GM19025 (cell line): ENCODE data around the gene EAPP.
"Not testable (repeated sequence)": the region's sequence is repeated elsewhere in the genome, so short reads cannot be mapped to it uniquely, and the experiment has no call there.

Source experiments
- ATAC-seq: cut with Tn5 transposase; IDR thresholded peaks from one replicate; pipeline ENCODE4 v1.9.1; 2021; ENCODE audit warnings: mild to moderate bottlenecking, low read depth, moderate library complexity; ENCODE audit not compliant: unreplicated experiment

The EAPP gene, protein sequence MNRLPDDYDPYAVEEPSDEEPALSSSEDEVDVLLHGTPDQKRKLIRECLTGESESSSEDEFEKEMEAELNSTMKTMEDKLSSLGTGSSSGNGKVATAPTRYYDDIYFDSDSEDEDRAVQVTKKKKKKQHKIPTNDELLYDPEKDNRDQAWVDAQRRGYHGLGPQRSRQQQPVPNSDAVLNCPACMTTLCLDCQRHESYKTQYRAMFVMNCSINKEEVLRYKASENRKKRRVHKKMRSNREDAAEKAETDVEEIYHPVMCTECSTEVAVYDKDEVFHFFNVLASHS

DNA sequence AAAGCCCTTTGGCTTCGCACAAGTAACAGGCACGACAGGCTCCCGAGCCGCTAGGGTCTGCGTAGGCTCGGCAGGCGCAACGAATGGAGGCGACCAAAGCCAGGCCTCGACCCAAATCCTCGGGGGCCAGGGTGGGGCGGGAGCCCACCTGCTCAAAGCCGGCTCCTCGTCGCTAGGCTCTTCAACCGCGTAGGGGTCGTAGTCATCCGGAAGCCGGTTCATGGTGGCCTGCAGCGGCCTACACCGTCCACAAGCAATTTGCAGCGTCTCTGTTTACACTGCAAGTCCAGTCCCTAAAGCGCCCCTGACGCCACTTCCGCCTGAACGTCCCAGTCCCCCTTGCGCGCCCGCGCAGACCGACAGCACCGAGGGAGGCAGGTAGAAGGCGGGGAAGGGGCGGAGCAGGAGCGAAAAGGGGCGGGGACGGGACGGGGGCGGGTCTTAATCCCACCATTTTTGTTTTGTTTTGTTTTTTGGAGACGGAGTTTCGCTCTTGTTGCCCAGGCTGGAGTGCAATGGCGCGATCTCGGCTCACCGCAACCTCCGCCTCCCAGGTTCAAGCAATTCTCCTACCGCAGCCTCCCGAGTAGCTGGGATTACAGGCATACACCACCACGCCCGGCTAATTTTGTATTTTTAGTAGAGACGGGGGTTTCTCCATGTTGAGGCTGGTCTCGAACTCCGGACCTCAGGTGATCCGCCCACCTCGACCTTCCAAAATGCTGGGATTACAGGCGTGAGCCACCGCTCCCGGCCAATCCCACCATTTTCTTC is at the start of gene EAPP:
Gene EAPP, minus strand, starts transcription at position 295 of the 774 bp plus-strand sequence. Its CDS starts 73 bp downstream, at position 222.
- peak; percentile 100 for ATAC-seq

DNA sequence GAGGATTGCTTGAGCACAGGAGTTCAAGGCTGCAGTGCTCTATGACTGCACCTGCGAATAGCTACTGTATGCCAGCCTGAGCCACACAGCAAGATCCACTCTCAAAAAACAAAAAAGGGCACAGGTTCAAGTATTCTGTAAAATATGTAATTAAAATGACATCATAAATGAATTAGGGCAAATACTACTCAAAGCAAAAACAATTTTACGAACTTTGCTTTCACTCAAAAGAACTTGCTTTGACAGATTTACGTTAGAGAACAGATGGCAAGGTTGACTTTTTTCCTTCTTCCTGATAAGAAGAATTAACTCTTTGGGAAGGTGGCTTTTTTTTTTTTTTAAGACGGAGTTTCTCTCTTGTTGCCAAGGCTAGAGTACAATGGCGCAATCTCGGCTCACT is 44.0 kb upstream of the EAPP start:
- no peak for ATAC-seq

DNA sequence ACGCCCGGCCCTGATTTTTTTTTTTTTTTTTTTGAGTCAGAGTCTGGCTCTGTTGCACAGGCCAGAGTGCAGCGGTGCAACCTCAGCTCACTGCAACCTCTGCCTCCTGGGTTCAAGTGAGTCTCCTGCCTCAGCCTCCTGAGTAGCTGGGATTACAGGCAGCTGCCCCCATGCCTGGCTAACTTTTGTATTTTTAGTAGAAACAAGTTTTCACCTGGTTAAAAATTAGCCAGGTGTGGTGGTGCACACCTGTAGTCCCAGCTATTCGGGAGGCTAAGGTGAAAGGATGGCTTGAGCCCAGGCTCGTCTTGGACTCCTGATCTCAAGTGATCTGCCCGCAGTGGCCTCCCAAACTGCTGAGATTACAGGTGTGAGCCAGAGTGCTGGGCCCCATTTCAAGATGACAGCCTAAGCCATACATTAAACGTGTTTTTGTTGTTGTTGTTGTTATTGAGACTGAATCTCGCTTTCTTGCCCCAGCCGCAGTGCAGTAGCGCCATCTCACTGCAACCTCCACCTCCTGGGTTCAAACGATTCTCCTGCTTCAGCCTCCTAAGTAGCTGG is 42.7 kb upstream of the EAPP start:
- ATAC-seq = no peak

DNA sequence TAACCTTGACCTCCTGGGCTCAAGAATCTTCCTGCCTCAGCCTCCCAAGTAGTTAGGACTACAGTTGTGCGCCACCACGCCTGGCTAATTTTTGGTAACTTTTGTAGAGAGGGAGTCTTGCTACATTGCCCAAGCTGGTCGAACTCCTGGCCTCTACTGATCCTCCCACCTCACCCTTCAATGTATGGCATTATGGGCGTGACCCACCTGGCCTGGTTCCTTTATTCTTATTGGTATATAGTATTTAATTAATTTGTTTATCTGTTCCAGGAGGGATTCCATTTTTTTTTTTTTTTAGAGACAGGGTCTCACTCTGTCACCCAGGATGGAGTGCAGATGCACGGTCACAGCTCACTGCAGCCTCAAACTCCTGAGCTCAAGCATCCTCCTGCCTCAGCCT is 40.9 kb upstream of the EAPP start:
- no peak for ATAC-seq

DNA sequence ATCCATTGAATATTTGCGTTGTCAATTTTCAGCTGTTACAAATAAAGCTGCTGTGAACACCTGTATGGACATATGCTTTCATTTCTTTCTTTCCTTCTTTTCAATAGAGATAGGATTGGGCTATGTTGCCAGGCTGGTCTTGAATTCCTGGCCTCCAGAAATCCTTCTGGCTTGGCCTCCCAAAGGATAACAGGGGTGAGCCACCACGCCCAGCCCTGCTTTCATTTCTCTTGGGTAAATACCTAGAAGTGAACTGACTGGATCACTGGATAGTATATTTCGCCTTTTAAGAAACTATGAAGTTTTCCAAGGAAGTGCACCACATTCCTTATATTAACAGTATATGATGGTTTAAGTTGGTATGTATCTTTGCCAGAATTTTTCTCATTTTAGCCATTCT is 32.3 kb upstream of the EAPP start:
- no peak for ATAC-seq

DNA sequence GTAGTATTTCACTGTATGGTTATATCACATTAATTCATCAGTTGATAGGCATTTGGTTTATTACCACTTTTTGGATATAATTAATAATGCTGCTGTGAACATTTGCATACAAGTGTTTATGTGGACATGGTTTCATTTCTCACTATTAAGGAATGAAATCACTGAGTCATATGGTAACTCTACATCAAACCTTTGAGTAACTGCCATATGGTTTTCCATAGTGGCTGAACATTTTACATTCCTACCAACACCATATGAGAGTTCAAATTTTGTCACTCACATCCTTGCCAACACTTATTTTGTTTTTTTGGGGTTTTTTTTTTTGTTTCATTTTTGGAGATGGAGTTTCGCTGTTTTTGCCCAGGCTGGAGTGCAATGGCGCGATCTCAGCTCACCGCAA is 30.2 kb upstream of the EAPP start:
- ATAC-seq = no peak

DNA sequence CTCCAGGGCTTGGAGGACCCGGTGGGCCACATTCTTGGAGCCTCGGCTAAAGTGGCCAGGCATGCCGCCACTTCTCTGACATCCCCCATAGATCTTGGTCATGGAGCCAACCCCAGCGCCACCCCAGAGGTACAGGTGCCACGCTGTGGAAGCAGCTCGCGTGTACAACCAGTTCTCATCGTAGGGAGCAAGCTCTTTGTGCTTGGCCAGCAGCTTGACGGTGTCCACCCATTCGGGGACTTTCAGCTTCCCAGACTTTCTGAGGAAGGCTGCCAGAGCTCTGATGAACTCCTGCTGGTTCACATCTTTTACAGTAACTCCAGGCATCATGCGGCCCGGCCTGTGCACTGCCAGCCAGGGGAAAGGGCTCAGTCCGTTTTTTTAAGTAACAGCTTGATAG is 29.3 kb upstream of the EAPP start:
- ATAC-seq = no peak

DNA sequence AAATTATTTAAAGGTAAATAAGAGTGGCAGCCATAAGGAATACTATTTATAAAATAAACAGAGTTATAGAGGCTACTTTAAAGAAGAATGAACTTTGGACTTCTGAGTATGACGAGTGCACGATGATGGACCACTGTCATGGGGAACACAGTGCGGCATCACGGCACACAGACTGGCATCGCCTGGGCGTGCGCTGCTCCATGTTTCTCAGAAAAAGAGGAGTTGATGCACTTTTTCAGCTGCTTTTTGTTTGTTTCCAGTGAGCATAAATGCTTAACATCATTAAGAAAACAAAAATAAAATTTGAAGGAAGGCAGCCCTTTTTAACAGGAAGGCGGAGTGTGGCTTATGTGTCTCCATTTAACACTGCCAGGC is 23.3 kb upstream of the EAPP start:
- ATAC-seq = no peak

DNA sequence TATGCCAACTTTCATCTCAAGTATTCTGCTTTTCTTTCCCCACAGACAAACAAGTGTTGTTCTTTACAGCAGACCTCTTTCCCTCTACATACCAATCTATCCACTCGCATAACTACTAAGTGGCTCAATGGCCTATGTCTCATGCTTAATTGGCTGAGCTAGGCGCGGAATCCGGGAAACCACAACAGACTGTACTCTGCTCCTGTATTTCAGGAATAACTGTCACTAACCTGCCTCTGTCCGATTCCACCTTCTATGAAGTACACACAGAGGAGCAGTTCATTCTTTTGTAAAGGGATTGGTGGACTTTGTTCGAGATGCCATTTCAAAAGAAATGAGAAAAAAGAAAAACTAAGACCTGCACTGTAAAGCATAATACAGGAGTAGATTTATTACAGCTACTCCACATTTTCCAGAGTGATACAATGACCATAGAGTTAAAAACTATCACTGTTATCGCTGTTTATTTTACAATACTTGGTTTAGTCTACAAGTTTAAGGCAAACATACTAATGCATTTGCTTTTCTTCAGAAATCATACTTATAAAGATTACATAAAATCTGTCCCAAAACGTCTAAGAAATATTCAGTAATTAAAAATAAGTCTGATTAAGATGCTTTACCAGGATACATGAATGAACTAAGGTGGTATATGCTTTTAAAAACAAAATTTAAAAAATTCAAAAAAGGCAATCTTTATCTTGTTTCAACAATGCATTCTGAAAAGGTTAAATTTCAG is 22.7 kb upstream of the EAPP start:
- ATAC-seq = not testable (repeated sequence)

DNA sequence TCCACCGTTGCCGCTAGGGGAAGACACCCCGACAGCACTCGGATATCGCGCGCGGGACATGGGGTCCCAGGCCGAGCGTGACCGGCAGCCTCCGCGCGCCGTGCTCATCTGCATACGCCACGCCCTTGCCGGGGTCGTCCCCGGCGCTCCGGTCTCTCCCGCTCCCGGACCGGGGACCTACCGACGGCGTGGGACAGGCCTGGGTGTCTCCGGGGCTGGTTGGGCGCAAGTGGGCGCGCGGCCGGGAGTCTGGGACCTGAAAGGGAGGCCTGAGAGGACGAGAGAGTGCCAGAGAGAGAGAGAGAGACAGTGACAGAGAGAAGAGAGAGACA is 17.0 kb upstream of the EAPP start:
- ATAC-seq = peak; percentile 39

DNA sequence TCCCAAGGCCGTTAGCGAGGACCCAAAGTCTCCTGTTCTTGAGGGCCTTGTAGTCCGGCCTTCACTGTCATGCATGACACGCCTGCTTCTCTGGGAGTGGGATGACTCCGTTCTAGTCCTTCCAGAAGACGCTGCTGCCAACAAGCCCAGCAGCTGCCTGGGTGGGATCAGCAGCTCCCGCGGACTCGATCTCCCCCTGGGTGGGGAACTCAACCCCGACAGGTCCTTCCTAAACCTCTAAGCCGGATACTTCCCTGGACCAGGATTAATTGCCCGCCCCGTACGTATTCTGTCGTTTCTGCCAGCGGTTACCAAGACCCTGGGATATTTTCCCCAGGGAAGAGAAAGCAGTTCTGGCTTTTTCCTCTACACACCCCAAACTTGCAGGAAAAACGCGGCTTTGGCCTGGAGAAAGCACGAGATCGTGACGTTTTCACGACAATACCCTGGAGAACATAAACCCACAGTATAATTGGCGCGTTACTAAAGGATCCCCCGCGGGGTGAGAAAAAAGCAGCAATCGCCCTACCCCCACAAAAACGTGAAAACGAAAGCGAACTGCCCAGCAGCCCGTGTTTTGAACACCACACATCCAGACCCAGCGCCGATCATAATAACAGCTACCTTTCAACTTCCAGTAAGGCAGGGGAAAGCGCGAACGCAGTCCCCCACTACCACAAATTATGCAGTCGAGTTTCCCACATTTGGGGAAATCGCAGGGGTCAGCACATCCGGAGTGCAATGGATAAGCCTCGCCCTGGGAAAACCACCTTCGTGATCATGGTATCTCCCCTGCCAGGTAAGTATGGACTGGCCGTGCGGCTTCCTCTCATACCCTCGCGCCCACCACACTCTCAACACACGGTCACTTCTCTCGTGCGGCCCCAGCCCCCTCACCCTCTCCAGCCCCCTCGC is 16.3 kb upstream of the EAPP start:
- ATAC-seq = peak; percentile 71

DNA sequence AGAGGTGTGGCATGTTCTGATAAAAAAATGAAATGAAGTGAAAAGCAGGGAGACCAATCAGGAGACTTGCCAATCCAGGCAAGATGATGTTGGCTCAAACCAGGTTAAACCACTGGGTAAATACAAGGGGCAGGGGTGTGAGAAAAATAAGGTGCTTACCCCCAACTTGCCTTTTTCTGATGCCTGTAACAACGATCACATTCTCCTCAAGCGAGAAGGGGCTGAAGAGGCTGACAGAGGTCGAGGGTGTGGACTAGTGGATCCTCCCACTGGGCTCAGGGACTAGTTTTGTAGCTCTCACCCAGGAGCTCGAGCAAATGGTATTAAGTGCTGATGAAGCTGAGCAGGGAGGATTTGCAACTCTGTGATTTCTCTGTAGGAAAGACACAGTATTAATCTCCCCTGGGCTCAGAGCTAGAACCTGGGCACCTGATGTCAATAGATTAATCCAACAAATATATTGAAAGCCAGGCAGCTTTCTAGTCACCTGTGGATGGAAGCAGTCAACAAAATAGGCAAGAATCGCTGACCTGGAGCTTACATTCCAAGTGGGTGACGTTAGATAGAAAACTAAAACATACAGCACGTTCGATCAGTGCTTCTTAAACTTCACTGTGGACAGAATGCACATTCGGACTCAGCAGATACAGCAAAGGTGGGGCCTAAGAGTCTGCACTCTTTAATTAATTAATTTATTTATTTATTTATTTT is 15.2 kb upstream of the EAPP start:
- no peak for ATAC-seq

DNA sequence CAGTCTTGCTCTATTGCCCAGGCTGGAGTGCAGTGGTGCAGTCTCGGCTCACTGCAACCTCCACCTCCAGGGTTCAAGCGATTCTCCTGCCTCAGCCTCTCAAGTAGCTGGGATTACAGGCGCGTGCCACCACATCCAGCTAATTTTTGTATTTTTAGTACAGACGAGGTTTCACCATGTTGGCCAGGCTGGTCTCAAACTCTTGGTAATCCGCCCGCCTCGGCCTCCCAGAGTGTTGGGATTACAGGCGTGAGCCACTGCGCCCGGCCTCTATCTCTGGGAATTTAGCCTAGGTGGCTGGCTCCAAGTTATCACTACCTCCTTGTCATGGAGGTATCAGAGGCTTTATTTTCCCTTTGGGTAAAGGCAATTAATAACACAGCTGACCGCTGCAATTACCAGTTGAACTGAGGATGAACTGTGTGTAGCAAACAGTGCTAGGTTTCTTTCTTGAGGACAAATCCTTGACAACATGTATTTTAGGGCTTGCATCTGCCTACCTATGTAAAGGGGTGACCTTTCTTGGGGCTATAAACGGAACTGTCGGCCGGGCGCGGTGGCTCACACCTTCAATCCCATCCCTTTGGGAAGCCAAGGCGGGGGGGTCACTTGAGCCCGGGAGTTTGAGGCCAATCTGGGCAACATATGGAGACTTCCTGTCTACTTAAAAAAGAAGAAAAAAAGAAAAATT is 9.9 kb upstream of the EAPP start:
- ATAC-seq = not testable (repeated sequence)

DNA sequence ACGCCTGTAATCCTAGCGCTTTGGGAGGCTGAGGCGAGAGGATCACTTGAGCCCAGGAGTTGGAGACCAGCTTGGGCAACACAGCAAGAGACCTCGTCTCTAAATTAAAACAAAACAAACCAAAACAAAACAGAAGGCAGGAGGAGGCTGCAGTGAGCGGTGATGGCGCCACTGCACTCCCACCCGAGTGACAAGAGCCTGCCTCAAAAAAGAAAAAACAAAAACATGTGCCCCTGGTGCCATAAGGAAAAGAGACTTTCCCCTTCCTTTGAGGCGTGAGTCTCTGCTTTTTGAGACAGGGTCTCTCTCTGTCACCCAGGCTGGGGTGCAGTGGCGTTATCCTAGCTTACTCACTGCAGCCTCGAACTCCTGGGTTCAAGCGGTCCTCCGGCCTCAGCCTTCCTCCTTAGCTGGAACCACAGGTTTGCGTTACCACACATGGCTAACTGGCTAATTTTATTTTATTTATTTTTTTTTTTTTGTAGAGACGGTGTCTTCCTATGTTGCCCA is 9.0 kb upstream of the EAPP start:
- no peak for ATAC-seq

DNA sequence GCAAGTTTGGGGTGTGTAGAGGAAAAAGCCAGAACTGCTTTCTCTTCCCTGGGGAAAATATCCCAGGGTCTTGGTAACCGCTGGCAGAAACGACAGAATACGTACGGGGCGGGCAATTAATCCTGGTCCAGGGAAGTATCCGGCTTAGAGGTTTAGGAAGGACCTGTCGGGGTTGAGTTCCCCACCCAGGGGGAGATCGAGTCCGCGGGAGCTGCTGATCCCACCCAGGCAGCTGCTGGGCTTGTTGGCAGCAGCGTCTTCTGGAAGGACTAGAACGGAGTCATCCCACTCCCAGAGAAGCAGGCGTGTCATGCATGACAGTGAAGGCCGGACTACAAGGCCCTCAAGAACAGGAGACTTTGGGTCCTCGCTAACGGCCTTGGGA is 7.6 kb upstream of the EAPP start:
- ATAC-seq = peak; percentile 29

DNA sequence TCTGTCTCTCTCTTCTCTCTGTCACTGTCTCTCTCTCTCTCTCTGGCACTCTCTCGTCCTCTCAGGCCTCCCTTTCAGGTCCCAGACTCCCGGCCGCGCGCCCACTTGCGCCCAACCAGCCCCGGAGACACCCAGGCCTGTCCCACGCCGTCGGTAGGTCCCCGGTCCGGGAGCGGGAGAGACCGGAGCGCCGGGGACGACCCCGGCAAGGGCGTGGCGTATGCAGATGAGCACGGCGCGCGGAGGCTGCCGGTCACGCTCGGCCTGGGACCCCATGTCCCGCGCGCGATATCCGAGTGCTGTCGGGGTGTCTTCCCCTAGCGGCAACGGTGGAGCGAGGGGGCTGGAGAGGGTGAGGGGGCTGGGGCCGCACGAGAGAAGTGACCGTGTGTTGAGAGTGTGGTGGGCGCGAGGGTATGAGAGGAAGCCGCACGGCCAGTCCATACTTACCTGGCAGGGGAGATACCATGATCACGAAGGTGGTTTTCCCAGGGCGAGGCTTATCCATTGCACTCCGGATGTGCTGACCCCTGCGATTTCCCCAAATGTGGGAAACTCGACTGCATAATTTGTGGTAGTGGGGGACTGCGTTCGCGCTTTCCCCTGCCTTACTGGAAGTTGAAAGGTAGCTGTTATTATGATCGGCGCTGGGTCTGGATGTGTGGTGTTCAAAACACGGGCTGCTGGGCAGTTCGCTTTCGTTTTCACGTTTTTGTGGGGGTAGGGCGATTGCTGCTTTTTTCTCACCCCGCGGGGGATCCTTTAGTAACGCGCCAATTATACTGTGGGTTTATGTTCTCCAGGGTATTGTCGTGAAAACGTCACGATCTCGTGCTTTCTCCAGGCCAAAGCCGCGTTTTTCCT is 7.0 kb upstream of the EAPP start:
- ATAC-seq = peak; percentile 71

DNA sequence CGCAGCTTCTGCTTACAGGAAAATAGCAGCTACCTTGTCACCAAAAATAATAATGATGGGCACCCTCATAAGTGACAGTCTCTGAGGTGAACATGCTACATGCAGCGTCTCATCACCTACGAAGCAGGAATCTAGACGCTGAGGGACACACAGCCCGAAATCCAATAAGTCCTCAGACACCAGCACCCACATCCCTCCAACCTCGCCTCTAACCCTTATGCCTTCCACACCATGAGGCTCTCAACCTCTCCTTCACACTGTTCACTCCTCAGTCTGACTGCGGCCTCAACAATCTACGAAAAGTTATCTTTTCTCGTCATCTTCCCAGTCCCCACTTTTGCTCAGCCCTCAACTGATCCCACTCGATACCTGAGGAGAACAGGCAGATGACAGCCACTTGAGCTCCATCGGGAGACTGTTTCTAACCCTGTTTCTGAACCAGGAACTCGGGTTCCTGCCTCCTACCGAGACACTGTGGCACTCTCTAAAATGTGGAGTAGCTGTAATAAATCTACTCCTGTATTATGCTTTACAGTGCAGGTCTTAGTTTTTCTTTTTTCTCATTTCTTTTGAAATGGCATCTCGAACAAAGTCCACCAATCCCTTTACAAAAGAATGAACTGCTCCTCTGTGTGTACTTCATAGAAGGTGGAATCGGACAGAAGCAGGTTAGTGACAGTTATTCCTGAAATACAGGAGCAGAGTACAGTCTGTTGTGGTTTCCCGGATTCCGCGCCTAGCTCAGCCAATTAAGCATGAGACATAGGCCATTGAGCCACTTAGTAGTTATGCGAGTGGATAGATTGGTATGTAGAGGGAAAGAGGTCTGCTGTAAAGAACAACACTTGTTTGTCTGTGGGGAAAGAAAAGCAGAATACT is 919 bp upstream of the EAPP start:
- ATAC-seq = not testable (repeated sequence)
